Measurements from ENCODE around the gene GAB2. TPM values are rescaled to one million over a fixed set of nuclear protein-coding genes. Genes with fewer than 3 reads are reported as not detected.

GAB2 gene
- total RNA-seq, 4 donors from 2014 or later = 22.5 to 32.8 (median 30.1) TPM

- intact Hi-C loops (cut with DNase I; ENCODE audit: low total_unique reads) = loop anchor here (10.0 kb wide), 1 partner anchor 1735 kb away; no protein-coding TSS in a partner anchor
- no peak for DNase-seq (ENCODE audit: low spot score in 2 of 2)
- no peak overlapping the region for H3K4me3 ChIP-seq (ENCODE audit: low read depth, poor library complexity, severe bottlenecking)
- TF ChIP-seq CTCF (IDR thresholded peaks at IDR 0.05) (no peak), POLR2A (IDR thresholded peaks at IDR 0.05) (no peak)
- 20% methylated on average over 3 of the region's 3 CpGs for WGBS, 2 donors
Observed at GRCh38 chr11:78349624-78350023, 68.0 kb downstream of the GAB2 start.

- 46 to 51% methylated on average over 3 of the region's 3 CpGs for WGBS, 2 donors
- TF ChIP-seq POLR2A (IDR thresholded peaks at IDR 0.05) = no peak
- H3K4me3 ChIP-seq (ENCODE audit: low read depth, poor library complexity, severe bottlenecking) = no peak overlapping the region
- intact Hi-C loops (cut with DNase I; ENCODE audit: low total_unique reads) = loop anchor here (10.0 kb wide), 1 partner anchor 1736 kb away; no protein-coding TSS in a partner anchor
- no peak for DNase-seq (ENCODE audit: low spot score in 2 of 2)
Observed at GRCh38 chr11:78349114-78349513, 68.5 kb downstream of the GAB2 start.

- no peak for DNase-seq (ENCODE audit: low spot score in 2 of 2)
- intact Hi-C loops (cut with DNase I; ENCODE audit: low total_unique reads) = loop anchor here (10.0 kb wide), 1 partner anchor 1737 kb away; no protein-coding TSS in a partner anchor
- TF ChIP-seq CTCF (IDR thresholded peaks at IDR 0.05) (no peak), POLR2A (IDR thresholded peaks at IDR 0.05) (no peak)
- no peak overlapping the region for H3K4me3 ChIP-seq (ENCODE audit: low read depth, poor library complexity, severe bottlenecking)
Observed at GRCh38 chr11:78347956-78348355, 69.7 kb downstream of the GAB2 start.

GRCh38 chr11:78346799-78347198 lies 70.8 kb downstream of the GAB2 start:
- DNase-seq (ENCODE audit: low spot score in 2 of 2) = no peak
- intact Hi-C loops (cut with DNase I; ENCODE audit: low total_unique reads) = loop anchor here (10.0 kb wide), 1 partner anchor 1738 kb away; no protein-coding TSS in a partner anchor
- no peak overlapping the region for H3K4me3 ChIP-seq (ENCODE audit: low read depth, poor library complexity, severe bottlenecking)
- 63% methylated on average over 1 of the region's 1 CpG for WGBS, 2 donors
- no peak for TF ChIP-seq POLR2A (IDR thresholded peaks at IDR 0.05)
- TF ChIP-seq CTCF (IDR thresholded peaks at IDR 0.05) = no peak

GRCh38 chr11:78345450-78345849 lies 72.2 kb downstream of the GAB2 start:
- intact Hi-C loops (cut with DNase I; ENCODE audit: low total_unique reads) = loop anchor here (1.0 to 10.0 kb wide), 2 partner anchors 27 to 1739 kb away; no protein-coding TSS in a partner anchor
- 74 to 75% methylated on average over 3 of the region's 3 CpGs for WGBS, 2 donors
- TF ChIP-seq POLR2A (IDR thresholded peaks at IDR 0.05) = no peak
- TF ChIP-seq CTCF (IDR thresholded peaks at IDR 0.05) = no peak

GRCh38 chr11:78344676-78345075 lies 72.9 kb downstream of the GAB2 start:
- no peak for TF ChIP-seq POLR2A (IDR thresholded peaks at IDR 0.05)
- TF ChIP-seq CTCF (IDR thresholded peaks at IDR 0.05) = no peak
- H3K4me3 ChIP-seq (ENCODE audit: low read depth, poor library complexity, severe bottlenecking) = no peak overlapping the region
- 81 to 92% methylated on average over 2 of the region's 2 CpGs for WGBS, 2 donors
- intact Hi-C loops (cut with DNase I; ENCODE audit: low total_unique reads) = loop anchor here (1.0 to 10.0 kb wide), 2 partner anchors 26 to 1740 kb away; no protein-coding TSS in a partner anchor
- no peak for DNase-seq (ENCODE audit: low spot score in 2 of 2)

More at GRCh38 chr11:78345450-78345849, 72.2 kb downstream of the GAB2 start:
- no peak for DNase-seq (ENCODE audit: low spot score in 2 of 2)
- H3K4me3 ChIP-seq (ENCODE audit: low read depth, poor library complexity, severe bottlenecking) = no peak overlapping the region

Measured in lower leg skin (tissue), 4 donors.